PFSK-1 (cell line): Measurements from ENCODE around the gene COG1.

Source experiments
- FOXP2 ChIP-seq: optimal IDR thresholded peaks from 2 replicates; pipeline ENCODE3; 2011; ENCODE audit warnings: borderline replicate concordance, control low read depth, inconsistent platforms; ENCODE audit not compliant: insufficient read depth; ENCODE audit errors: extremely low read length, extremely low read depth
- POLR2AphosphoS5 ChIP-seq: IDR thresholded peaks from 2 replicates; pipeline ENCODE4 v1.6.1; 2012; ENCODE audit warnings: low read depth, mild to moderate bottlenecking, control low read depth, low read length, moderate library complexity
- SIN3A ChIP-seq: IDR thresholded peaks from 2 replicates; pipeline ENCODE4 v1.6.1; 2012; ENCODE audit warnings: mild to moderate bottlenecking, low read length, moderate library complexity, borderline replicate concordance; ENCODE audit not compliant: insufficient read depth
- TAF1 ChIP-seq: IDR thresholded peaks from 2 replicates; pipeline ENCODE4 v1.6.1; 2012; ENCODE audit warnings: low read length, control low read depth, borderline replicate concordance; ENCODE audit not compliant: insufficient read depth
- TF ChIP-seq, protein P1 (sequence below), 2 experiments: IDR thresholded peaks; 2 replicates each; pipeline versions ENCODE4 v1.6.1 to v1.8.0; 2011 to 2012; ENCODE audit warnings: low read depth in 2 of 2, low read length in 2 of 2, control low read depth in 1 of 2, inconsistent platforms in 1 of 2, mild to moderate bottlenecking in 1 of 2, moderate library complexity in 1 of 2; ENCODE audit not compliant: insufficient read depth in 1 of 2

COG1 gene

DNA sequence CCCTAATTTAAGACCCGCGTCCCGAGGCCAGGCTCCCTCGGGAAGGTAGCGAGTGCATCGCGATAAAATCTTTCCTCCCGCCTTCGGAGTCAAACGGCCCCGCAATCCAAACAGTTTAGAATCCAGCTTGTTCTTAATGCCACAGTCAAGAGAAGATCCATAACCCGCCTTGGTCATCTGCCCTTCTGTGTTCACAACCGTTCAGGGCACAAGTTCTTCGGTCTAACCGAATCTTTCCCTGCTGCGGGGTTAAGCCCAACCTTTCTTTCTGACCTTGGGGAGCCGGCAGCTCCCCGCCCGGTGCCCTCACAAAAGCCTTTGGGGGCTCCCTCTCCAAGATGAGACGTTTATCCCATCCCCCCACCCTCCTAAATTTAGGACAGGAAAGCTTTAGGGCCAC lies 38.5 kb downstream of the COG1 start:
- TF ChIP-seq POLR2AphosphoS5 (no peak), FOXP2 (no peak), SIN3A (no peak), TAF1 (no peak)
- TF ChIP-seq, protein P1, sequence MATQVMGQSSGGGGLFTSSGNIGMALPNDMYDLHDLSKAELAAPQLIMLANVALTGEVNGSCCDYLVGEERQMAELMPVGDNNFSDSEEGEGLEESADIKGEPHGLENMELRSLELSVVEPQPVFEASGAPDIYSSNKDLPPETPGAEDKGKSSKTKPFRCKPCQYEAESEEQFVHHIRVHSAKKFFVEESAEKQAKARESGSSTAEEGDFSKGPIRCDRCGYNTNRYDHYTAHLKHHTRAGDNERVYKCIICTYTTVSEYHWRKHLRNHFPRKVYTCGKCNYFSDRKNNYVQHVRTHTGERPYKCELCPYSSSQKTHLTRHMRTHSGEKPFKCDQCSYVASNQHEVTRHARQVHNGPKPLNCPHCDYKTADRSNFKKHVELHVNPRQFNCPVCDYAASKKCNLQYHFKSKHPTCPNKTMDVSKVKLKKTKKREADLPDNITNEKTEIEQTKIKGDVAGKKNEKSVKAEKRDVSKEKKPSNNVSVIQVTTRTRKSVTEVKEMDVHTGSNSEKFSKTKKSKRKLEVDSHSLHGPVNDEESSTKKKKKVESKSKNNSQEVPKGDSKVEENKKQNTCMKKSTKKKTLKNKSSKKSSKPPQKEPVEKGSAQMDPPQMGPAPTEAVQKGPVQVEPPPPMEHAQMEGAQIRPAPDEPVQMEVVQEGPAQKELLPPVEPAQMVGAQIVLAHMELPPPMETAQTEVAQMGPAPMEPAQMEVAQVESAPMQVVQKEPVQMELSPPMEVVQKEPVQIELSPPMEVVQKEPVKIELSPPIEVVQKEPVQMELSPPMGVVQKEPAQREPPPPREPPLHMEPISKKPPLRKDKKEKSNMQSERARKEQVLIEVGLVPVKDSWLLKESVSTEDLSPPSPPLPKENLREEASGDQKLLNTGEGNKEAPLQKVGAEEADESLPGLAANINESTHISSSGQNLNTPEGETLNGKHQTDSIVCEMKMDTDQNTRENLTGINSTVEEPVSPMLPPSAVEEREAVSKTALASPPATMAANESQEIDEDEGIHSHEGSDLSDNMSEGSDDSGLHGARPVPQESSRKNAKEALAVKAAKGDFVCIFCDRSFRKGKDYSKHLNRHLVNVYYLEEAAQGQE (IDR thresholded peaks at IDR 0.05; ENCODE audit: insufficient read depth in 1 of 2, low read depth in 2 of 2, low read length in 2 of 2): no peak

DNA sequence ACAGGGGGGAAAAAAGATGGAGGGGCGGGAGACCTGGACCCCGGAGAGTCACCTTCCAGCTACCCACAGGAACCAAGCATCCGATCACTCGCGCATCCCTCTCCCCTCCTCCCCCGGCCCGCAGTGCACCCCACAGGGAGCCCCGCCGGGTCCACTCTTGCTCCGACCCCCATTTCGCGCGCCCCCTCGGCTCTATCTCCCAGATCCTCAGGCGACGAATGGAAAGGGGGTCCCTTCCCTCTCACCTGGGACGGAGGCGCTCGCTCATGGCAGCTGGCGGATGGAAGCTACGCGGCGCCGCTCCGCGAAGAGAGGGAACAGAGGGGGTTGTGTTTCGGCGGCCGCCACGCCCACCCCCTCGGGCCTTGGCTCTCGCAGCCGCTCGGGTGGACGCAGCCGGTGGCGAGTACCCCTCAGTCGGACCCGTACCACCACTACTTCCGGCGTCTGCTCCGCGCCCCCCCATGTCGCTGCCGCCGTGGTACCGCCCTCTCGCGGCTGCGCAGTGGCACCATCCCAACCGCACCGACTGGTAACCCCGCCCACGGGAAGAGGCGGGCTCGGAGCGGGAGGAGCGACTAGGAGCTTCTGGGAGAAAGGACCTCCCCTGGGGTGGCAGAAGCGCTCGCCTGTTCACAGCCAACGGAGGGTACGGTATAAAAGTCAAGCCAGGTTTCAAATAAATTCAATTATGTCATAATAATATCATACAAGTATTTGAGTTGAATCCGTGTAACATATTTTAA lies 39.2 kb downstream of the COG1 start:
- TF ChIP-seq SIN3A (0 out of 2 replicates have a peak, but pooled peaks have one; percentile 51), FOXP2 (peak; percentile 95), POLR2AphosphoS5 (peak; percentile 70; the same call in 1 of the 2 replicates), TAF1 (peak; percentile 41; the same call in 1 of the 2 replicates)
- TF ChIP-seq, protein P1 (IDR thresholded peaks at IDR 0.05; ENCODE audit: insufficient read depth in 1 of 2, low read depth in 2 of 2, low read length in 2 of 2): no peak

DNA sequence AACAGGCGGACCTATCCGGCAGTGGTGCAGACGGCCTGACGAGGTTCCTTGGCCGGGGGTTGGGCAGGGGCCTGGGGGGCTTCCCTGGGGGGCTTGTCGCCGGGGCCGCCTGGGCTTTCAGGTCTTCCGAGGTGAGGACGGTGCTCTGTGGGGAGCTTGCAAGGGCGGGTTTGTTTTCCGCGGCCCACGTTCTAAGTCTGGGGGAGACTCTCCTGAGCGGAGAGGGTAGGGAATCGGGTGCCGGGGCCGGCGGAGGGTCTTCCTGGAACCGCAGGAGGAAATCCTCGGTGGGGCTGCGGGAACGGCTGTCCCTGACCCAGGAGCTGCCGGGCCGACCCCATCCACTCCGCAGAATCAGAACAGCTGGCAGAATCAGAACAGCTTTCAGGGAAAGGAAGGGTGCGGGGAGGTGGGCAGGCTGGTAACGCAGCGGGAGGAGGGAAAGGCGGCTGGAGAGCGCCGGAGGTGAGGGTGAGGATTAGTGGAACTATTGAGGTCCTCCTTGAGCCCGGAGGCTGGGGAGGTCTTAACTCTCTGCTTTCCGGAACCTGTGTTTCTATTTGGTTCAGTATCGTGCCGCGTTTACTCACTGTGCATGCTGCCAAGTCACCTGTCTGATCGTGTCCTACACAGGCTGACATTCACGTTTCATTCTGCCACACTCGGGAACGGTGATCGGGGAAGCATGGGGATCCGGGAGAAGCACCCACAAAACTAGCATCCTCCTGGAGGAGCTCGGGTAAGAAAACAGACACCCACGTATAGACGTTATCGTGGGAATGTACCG lies 39.9 kb downstream of the COG1 start:
- TF ChIP-seq, protein P1 (IDR thresholded peaks at IDR 0.05; ENCODE audit: insufficient read depth in 1 of 2, low read depth in 2 of 2, low read length in 2 of 2): no peak

DNA sequence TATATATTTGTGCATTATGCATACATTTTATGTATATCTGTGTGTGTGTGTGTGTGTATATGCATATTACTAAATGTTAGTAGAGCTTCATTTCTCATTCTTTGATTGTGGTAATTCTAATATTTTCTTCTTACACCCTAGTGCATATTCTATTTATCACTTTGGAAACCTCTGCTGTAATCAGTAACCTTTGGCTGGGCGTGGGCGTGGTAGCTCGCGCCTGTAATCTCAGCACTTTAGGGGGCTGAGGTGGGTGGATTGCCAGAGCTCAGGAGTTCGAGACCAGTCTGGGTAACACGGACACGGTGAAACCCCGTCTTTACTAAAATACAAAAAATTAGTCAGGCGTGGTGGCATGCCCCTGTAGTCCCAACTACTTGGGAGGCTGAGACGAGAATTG lies 41.9 kb downstream of the COG1 start:
- TF ChIP-seq FOXP2 (no peak), SIN3A (no peak), TAF1 (no peak), POLR2AphosphoS5 (no peak)
- TF ChIP-seq, protein P1 (IDR thresholded peaks at IDR 0.05; ENCODE audit: insufficient read depth in 1 of 2, low read depth in 2 of 2, low read length in 2 of 2): no peak
